ENCODE data around the gene ZNF334.

GRCh38 chr20:46557231-46557956, 44.0 kb upstream of the ZNF334 start:
- TF ChIP-seq CTCF (conservative IDR thresholded peaks at IDR 0.05; ENCODE audit: low read length) (no peak), EZH2phosphoT487 (IDR thresholded peaks at IDR 0.05; ENCODE audit: borderline replicate concordance) (no peak)
